Measurements from ENCODE around the gene ZNF70.

Gene ZNF70

GRCh38 chr22:23715806-23716375 lies 35.0 kb downstream of the ZNF70 start:
- DNase-seq = no peak

- DNase-seq = no peak
Measured at GRCh38 chr22:23714596-23715578, 36.0 kb downstream of the ZNF70 start.

- DNase-seq = no peak
Measured at GRCh38 chr22:23713696-23714595, 37.0 kb downstream of the ZNF70 start.

- DNase-seq = no peak
Measured at GRCh38 chr22:23712256-23712655, 38.7 kb downstream of the ZNF70 start.

- DNase-seq = no peak
Measured at GRCh38 chr22:23709107-23709506, 41.8 kb downstream of the ZNF70 start.

GRCh38 chr22:23708270-23708669 lies 42.6 kb downstream of the ZNF70 start:
- DNase-seq = no peak

GRCh38 chr22:23705358-23705757 lies 45.6 kb downstream of the ZNF70 start:
- no peak for DNase-seq

GRCh38 chr22:23704829-23705228 lies 46.1 kb downstream of the ZNF70 start:
- DNase-seq = no peak

GRCh38 chr22:23704062-23704461 lies 46.9 kb downstream of the ZNF70 start:
- DNase-seq = no peak

- DNase-seq = no peak
Measured at GRCh38 chr22:23700706-23701105, 50.2 kb downstream of the ZNF70 start.

GRCh38 chr22:23698673-23699235 lies 52.2 kb downstream of the ZNF70 start:
- DNase-seq = no peak

GRCh38 chr22:23698094-23698493 lies 52.8 kb downstream of the ZNF70 start:
- DNase-seq = no peak

- DNase-seq = no peak
Measured at GRCh38 chr22:23697031-23697970, 53.6 kb downstream of the ZNF70 start.

- DNase-seq = peak; percentile 69
Measured at GRCh38 chr22:23696326-23696851, 54.5 kb downstream of the ZNF70 start.

GRCh38 chr22:23695571-23696325 lies 55.2 kb downstream of the ZNF70 start:
- no peak for DNase-seq

GRCh38 chr22:23695141-23695540 lies 55.8 kb downstream of the ZNF70 start:
- DNase-seq = no peak

- no peak for DNase-seq
Measured at GRCh38 chr22:23693979-23694680, 56.8 kb downstream of the ZNF70 start.

- no peak for DNase-seq
Measured at GRCh38 chr22:23692598-23693291, 58.2 kb downstream of the ZNF70 start.

- no peak for DNase-seq
Measured at GRCh38 chr22:23691748-23692423, 59.0 kb downstream of the ZNF70 start.

All from activated effector memory CD4-positive, alpha-beta T cell treated with Interleukin-2 at 50 U/mL for 16 hours (primary cell).